ENCODE results near the gene MRPL43. TPM values are rescaled to one million over a fixed set of nuclear protein-coding genes. Genes with fewer than 3 reads are reported as not detected.
A peak's percentile ranks its signal among the peaks of the same experiment; 100 is the strongest.

Gene MRPL43
- total and polyA plus RNA-seq, 9 of the 15 experiments (the other 6 are each of a cell fraction or from before 2014, with no cell fraction given) = 15.1 to 63.7 (median 37.2) TPM

DNA sequence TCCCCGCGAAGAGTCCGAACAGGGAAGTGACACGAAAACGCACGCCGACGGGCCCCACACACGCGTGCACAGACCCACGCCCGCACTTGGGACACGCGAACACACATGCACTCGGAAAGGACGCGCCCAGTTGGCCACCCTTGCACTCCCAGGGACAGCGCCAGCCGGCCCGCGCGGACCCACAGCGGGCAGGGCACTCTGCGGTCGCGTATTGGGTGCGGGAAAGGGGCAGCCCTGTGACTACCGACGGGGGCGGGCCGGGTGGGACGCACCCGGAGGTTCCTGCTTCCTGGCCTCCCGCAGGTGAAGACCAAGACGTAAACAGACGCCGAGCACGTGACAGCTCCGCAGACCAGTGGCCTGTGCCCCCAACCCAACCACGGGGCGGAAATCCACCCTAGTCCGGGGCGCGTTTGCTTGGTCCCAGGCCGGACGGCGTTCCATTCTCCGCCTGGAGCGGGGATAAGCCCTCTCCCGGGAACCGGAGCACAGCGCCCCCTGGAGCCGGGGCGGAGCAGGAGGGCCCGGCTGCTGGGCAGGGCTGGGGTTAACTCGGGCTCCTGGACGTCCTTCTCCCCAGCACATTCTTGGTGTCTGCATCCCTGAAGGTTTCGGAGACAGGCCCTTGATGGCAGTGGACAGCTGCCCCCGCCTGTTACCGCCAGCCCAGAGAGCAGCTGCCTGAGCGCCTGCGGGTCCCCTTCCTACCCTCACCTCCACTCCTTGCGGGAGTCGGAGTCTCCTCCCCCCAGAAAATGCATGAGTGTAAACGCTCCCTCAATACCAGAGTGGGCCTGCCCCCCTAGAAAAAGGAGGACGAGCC lies 10.3 kb upstream of the MRPL43 start (continued):
- TF ChIP-seq HMGXB4 (CRISPR knock-in tag; IDR thresholded peaks at IDR 0.05) (peak; percentile 47; the same call in 1 of the 2 replicates), TOE1 (IDR thresholded peaks at IDR 0.05; ENCODE audit: borderline replicate concordance) (0 out of 2 replicates have a peak, but pooled peaks have one; percentile 34), TOE1 (CRISPR knock-in tag; IDR thresholded peaks at IDR 0.05; ENCODE audit: borderline replicate concordance, low read depth) (no peak), ZNF589 (CRISPR knock-in tag; IDR thresholded peaks at IDR 0.05; ENCODE audit: low read depth) (no peak), MYBL2 (IDR thresholded peaks at IDR 0.05; ENCODE audit: low read depth) (no peak), MYBL2 (CRISPR knock-in tag; IDR thresholded peaks at IDR 0.05; ENCODE audit: borderline replicate concordance) (no peak), ZNF707 (CRISPR knock-in tag; conservative IDR thresholded peaks at IDR 0.05) (no peak), ETV5 (CRISPR knock-in tag; IDR thresholded peaks at IDR 0.05; ENCODE audit: low read depth) (peak; percentile 56; the same call in 1 of the 2 replicates), USF1 (CRISPR knock-in tag; IDR thresholded peaks at IDR 0.05) (peak; percentile 51; the same call in 1 of the 2 replicates), ZNF699 (CRISPR knock-in tag; IDR thresholded peaks at IDR 0.05; ENCODE audit: insufficient replicate concordance) (no peak), ATF1 (CRISPR knock-in tag; IDR thresholded peaks at IDR 0.05) (no peak), ATF1 (tag; IDR thresholded peaks at IDR 0.05) (0 out of 2 replicates have a peak, but pooled peaks have one; percentile 19), ZNF197 (CRISPR knock-in tag; IDR thresholded peaks at IDR 0.05; ENCODE audit: low read depth) (no peak), TFAM (CRISPR knock-in tag; conservative IDR thresholded peaks at IDR 0.05) (no peak), PURB (CRISPR knock-in tag; IDR thresholded peaks at IDR 0.05; ENCODE audit: low read depth) (no peak), UBTF (IDR thresholded peaks at IDR 0.05; ENCODE audit: borderline replicate concordance in 1 of 2, low read depth in 2 of 2, low read length in 2 of 2) (peak; percentile 74 to 88; a peak in 2 of 4 replicates), RCOR1 (IDR thresholded peaks at IDR 0.05; ENCODE audit: borderline replicate concordance in 1 of 2, low read depth in 2 of 2, low read length in 2 of 2) (peak in 1 of 2 experiments; percentile 19; a peak in 1 of 4 replicates)
- TF ChIP-seq, protein P1, sequence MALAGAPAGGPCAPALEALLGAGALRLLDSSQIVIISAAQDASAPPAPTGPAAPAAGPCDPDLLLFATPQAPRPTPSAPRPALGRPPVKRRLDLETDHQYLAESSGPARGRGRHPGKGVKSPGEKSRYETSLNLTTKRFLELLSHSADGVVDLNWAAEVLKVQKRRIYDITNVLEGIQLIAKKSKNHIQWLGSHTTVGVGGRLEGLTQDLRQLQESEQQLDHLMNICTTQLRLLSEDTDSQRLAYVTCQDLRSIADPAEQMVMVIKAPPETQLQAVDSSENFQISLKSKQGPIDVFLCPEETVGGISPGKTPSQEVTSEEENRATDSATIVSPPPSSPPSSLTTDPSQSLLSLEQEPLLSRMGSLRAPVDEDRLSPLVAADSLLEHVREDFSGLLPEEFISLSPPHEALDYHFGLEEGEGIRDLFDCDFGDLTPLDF (CRISPR knock-in tag; IDR thresholded peaks at IDR 0.05) = no peak
- TF ChIP-seq, protein P2, sequence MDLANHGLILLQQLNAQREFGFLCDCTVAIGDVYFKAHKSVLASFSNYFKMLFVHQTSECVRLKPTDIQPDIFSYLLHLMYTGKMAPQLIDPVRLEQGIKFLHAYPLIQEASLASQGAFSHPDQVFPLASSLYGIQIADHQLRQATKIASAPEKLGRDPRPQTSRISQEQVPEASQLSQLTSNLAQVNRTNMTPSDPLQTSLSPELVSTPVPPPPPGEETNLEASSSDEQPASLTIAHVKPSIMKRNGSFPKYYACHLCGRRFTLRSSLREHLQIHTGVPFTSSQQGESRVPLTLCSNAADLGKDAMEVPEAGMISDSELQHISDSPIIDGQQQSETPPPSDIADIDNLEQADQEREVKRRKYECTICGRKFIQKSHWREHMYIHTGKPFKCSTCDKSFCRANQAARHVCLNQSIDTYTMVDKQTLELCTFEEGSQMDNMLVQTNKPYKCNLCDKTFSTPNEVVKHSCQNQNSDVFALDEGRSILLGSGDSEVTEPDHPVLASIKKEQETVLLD (IDR thresholded peaks at IDR 0.05) = peak; percentile 32; the same call in 1 of the 2 replicates
